22Rv1 (cell line): Measurements from ENCODE around the gene TRMT11.

Experiments
- H3K27ac ChIP-seq: fragments of 450-650 bp; 2 replicates; pipeline ENCODE4 v1.5.1; 2017
- ZFX ChIP-seq: fragments of 450-650 bp; IDR thresholded peaks from 2 replicates; pipeline ENCODE4 v1.6.1; 2017; ENCODE audit warnings: antibody characterized with exemption, borderline replicate concordance
- TF ChIP-seq, protein P1 (sequence below): fragments of 450-650 bp; IDR thresholded peaks from 2 replicates; pipeline ENCODE4 v1.5.1; 2017; ENCODE audit warnings: mild to moderate bottlenecking

The TRMT11 gene

DNA sequence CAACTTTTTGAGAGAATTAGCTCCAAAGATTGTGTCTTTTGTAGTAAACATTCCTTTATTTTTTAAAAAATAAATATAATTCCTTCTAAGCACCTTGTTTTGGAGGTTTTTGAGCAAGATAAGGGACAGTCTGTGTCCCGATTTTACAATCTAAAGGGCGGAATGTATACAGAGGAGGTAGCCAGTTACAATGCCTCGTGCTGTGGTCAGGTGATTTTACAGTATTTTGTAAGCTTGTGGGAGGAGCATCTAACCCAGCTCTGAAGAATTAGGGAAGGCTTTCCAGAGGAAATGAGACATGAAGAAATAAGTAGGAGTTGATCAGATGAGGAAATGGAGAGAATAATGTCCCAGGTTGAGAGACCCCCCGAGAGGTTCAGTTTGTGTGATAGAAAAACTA lies 28.5 kb upstream of the TRMT11 start:
- TF ChIP-seq, protein P1, sequence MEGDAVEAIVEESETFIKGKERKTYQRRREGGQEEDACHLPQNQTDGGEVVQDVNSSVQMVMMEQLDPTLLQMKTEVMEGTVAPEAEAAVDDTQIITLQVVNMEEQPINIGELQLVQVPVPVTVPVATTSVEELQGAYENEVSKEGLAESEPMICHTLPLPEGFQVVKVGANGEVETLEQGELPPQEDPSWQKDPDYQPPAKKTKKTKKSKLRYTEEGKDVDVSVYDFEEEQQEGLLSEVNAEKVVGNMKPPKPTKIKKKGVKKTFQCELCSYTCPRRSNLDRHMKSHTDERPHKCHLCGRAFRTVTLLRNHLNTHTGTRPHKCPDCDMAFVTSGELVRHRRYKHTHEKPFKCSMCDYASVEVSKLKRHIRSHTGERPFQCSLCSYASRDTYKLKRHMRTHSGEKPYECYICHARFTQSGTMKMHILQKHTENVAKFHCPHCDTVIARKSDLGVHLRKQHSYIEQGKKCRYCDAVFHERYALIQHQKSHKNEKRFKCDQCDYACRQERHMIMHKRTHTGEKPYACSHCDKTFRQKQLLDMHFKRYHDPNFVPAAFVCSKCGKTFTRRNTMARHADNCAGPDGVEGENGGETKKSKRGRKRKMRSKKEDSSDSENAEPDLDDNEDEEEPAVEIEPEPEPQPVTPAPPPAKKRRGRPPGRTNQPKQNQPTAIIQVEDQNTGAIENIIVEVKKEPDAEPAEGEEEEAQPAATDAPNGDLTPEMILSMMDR: no peak
- no peak for TF ChIP-seq ZFX
- peak overlapping the region; percentile 67 for H3K27ac ChIP-seq

DNA sequence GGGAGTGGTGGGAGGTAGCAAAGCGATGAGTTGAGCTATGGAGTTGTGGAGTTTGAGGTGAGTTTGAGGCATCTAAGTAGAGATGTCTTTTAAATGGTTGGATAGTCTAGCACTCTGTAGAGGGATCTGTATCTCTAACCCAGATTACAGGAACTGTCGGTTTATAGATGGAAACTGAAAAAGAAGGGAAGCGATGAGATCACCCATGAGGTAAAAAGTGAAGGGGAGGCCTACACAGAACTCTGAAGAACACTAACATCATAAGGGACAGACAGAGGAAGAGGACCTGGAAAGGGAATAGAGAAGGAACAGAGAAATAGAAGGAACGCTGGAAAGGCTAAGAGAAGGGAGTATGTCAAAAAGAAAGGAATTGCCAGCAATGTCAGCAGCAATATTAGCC lies 27.3 kb upstream of the TRMT11 start:
- no peak overlapping the region for H3K27ac ChIP-seq
- no peak for TF ChIP-seq ZFX
- TF ChIP-seq, protein P1: no peak

DNA sequence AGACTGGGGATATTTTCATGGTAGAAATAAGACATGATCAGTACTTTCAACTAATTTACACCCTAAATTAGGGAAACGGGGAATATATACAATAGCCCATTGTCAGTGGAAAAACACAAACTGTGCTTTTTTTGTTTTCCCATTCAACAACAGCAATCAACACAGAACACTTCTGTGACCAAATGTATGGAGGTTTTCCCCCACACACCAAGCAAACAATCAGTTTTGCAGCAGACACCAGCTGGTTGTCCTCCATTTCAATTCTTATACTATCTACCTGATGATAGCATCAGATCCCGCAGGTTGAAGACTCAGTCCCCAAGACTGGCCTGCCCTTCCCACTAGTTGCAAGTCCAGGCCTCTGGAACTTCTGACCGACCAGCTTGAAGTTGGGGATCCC lies 25.2 kb upstream of the TRMT11 start:
- TF ChIP-seq, protein P1: no peak
- no peak for TF ChIP-seq ZFX
- no peak overlapping the region for H3K27ac ChIP-seq

DNA sequence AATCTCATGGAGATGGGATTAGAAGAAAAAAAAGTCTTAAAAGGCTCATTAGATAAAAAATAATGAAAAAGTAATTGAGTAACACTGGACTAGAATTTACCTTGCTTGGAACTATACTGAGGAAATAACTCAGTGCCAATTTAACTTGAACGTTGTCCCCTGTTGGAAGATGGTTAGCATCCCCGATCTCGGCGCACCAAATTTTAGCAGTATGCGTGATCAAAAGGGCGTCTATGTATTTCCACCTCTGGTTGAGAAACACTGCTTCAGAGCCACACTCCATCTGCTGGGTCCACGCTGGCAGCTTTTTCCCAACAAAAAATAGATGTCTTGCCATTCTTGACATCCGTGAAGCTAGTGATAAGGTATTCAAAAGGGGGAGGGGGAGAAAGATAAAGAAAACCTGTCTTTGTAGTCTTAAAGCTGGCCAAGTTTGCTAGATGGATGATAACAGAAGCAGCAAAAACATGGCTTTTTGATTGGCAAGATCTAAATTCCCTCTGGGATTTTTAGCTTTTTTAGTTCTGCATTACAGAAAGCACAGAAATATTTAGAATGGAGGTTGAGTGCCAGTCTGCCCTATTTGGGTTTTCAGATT lies 23.3 kb upstream of the TRMT11 start:
- H3K27ac ChIP-seq: no peak overlapping the region
- TF ChIP-seq ZFX: no peak
- TF ChIP-seq, protein P1: no peak

DNA sequence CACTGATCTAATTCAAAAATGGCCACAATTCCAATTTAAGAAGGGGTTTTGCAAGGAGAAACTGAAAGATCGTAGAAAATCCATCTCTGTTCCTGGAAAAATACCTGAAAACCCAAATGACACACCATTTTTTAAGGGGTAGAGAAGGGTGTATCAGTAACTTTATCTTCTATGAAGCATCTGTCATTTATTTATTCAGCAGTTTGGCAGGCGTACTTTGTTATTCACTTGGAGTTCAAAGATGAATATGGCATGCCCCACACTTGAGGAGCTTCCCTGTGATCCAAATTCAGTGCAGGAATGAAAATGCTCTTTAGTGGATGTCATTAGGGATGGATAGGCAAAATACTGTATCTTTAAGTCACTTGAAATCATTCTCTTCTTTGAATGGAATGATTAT lies 22.5 kb upstream of the TRMT11 start:
- H3K27ac ChIP-seq: no peak overlapping the region
- TF ChIP-seq ZFX: no peak
- TF ChIP-seq, protein P1: no peak

DNA sequence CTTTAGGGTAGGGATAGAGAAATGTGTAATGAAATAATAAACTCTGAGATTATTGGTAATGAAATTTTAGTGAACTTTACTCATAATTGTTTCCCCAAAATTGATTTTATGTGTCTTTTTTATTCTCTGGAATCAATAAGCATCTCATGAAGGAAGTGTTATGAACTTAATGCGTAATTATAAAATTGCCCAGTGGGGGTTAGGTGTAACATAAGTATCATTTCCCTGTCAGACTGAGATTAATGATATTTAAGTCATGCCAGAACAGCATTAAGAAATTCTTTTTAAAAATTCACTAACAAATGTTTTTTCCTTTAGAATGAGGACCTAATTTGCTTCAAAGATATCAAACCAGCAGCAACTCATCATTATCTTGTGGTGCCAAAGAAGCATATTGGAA lies 19.8 kb upstream of the TRMT11 start:
- TF ChIP-seq ZFX: no peak
- TF ChIP-seq, protein P1: no peak
- H3K27ac ChIP-seq: no peak overlapping the region

DNA sequence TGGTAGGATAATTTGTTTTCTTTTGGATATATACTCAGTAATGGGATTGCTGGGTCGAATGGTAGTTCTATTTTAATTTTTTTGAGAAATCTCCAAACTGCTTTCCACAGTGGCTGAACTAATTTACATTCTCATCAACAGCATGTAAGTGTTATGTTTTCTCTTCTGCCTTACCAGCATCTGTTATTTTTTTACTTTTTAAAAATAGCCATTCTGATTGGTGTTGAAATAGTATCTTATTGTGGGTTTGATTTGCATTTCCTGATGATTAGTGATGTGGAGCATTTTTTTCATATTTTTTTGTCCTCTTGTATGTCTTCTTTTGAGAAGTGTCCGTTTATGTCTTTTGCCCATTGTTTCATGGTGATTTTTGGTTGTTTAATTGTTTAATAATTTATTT lies 17.8 kb upstream of the TRMT11 start:
- TF ChIP-seq, protein P1: no peak
- TF ChIP-seq ZFX: no peak
- H3K27ac ChIP-seq: no peak overlapping the region
